Epithelial cell of proximal tubule (primary cell): ENCODE data around the gene TTN. TPM values are rescaled to one million over a fixed set of nuclear protein-coding genes. Genes with fewer than 3 reads are reported as not detected.

ENCODE experiments used
- DNase-seq: peaks from one replicate; pipeline ENCODE4 v3.0.0-alpha.2; 2011; ENCODE audit warnings: low read depth
- H3K4me3 ChIP-seq: 2 replicates; pipeline ENCODE4 v1.5.1; 2011; ENCODE audit warnings: low read depth, mild to moderate bottlenecking, low read length
- CTCF ChIP-seq: conservative IDR thresholded peaks from 2 replicates; pipeline ENCODE4 v1.5.1; 2012; ENCODE audit warnings: low read depth, mild to moderate bottlenecking, low read length
- total RNA-seq: library from RNA; depleted of rRNA; stranded (reverse); fragments of >200 nt; gene quantifications from 2 replicates; pipeline ENCODE4 v1.2.3, GENCODE V29; 2015

Gene TTN
- total RNA-seq, 1 donor from 2014 or later: 0.12 TPM

DNA sequence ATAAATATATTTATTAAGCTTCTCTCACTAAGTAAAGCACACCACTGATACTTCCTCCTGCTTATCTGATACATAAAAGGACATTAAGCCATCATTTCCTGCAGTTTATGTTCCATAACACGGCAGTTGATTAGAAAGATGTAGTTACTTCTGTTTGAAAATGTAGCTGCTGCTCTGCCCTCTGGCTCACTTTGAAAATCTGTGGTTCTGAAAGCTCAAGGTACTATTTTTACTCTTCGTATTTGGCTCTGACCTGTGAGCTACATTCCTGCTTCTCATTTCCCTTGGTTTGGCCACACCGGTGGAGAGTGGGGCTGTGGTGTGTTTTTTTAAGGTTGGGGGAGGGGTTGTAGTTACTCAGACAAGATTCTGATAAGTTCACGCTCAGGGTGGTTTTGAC lies 12.8 kb upstream of the TTN start:
- H3K4me3 ChIP-seq: no peak overlapping the region
- no peak for DNase-seq
- no peak for TF ChIP-seq CTCF

GRCh38 chr2:178819147-178819875 lies 12.1 kb upstream of the TTN start:
- DNase-seq: no peak
- H3K4me3 ChIP-seq: no peak overlapping the region
- TF ChIP-seq CTCF: no peak

- no peak for DNase-seq
- no peak for TF ChIP-seq CTCF
- H3K4me3 ChIP-seq: no peak overlapping the region
These were observed 4.7 kb upstream of the TTN start for GRCh38 chr2:178811901-178812300.

GRCh38 chr2:178811045-178811444 lies 3.8 kb upstream of the TTN start:
- DNase-seq: no peak
- H3K4me3 ChIP-seq: no peak overlapping the region
- TF ChIP-seq CTCF: no peak

DNA sequence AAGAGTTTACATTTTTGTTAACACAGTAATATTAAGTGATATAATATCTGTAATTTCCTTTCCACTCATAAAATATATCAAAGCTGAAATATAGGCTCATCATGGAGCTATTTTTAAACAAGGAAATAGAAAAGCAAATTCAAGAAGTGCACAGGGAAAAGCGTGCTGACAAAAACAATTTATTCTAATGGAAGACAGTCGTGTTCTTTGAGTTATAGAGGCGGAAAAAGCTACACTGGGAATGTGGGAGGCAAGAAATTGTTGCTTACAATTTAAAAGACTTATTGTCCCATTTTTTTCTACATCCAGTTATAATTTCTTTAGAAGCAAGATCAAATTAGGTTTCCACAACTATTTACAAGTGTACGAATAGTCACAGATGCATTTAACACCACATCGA lies 3.2 kb upstream of the TTN start:
- no peak overlapping the region for H3K4me3 ChIP-seq
- no peak for DNase-seq
- TF ChIP-seq CTCF: no peak

- no peak for DNase-seq
- H3K4me3 ChIP-seq: no peak overlapping the region
- TF ChIP-seq CTCF: no peak
These were observed 680 bp downstream of the TTN start for GRCh38 chr2:178806543-178806942.

GRCh38 chr2:178805457-178805856 lies 1.8 kb downstream of the TTN start:
- DNase-seq: no peak
- no peak for TF ChIP-seq CTCF
- no peak overlapping the region for H3K4me3 ChIP-seq
